Parathyroid adenoma (tissue), 2 donors: ENCODE measurements around the gene CDKL1.

Experiments
- H2AFZ ChIP-seq: fragments of 300-600 bp; sonication (generic); one replicate; pipeline ENCODE4 v1.7.0; 2017; ENCODE audit warnings: antibody characterized with exemption, mild to moderate bottlenecking
- H3K27ac ChIP-seq: fragments of 300-600 bp; sonication (generic); one replicate; pipeline ENCODE4 v1.7.0; 2017
- H3K27me3 ChIP-seq: fragments of 300-600 bp; sonication (generic); one replicate; pipeline ENCODE4 v1.7.0; 2017; ENCODE audit warnings: low read length; ENCODE audit not compliant: control insufficient read depth, insufficient read depth
- H3K36me3 ChIP-seq: fragments of 300-600 bp; sonication (generic); one replicate; pipeline ENCODE4 v1.7.0; 2017; ENCODE audit warnings: low read length; ENCODE audit not compliant: control insufficient read depth, insufficient read depth
- H3K4me1 ChIP-seq: fragments of 300-600 bp; sonication (generic); one replicate; pipeline ENCODE4 v1.7.0; 2017; ENCODE audit warnings: control low read depth
- H3K4me2 ChIP-seq: fragments of 300-600 bp; sonication (generic); one replicate; pipeline ENCODE4 v1.7.0; 2017; ENCODE audit warnings: low read length
- H3K4me3 ChIP-seq: fragments of 300-600 bp; sonication (generic); one replicate; pipeline ENCODE4 v1.7.0; 2017; ENCODE audit warnings: low read depth, low read length
- H3K79me2 ChIP-seq: fragments of 300-600 bp; sonication (generic); one replicate; pipeline ENCODE4 v1.7.0; 2017; ENCODE audit warnings: control low read depth
- H3K9ac ChIP-seq: fragments of 300-600 bp; sonication (generic); one replicate; pipeline ENCODE4 v1.7.0; 2017; ENCODE audit warnings: mild to moderate bottlenecking
- H3K9me3 ChIP-seq: fragments of 300-600 bp; sonication (generic); one replicate; pipeline ENCODE4 v1.7.0; 2017; ENCODE audit warnings: low read length; ENCODE audit not compliant: control insufficient read depth
- CTCF ChIP-seq: fragments of 300-600 bp; sonication (generic); IDR thresholded peaks from one replicate; pipeline ENCODE4 v1.7.0; 2017; ENCODE audit warnings: antibody characterized with exemption, mild to moderate bottlenecking
- donor health status: primary hyperparathyroidism.

The CDKL1 gene

GRCh38 chr14:50312734-50313054 is 84.0 kb downstream of the CDKL1 start:
- H3K4me1 ChIP-seq, result peaks cover 10% of the 10 kb centered on the region

GRCh38 chr14:50311972-50312733 is 84.5 kb downstream of the CDKL1 start, which contains the start of the genes DMAC2L and L2HGDH:
DMAC2L (plus strand) TSS chr14:50312324; CDS start chr14:50321488, 9,164 bp downstream.
L2HGDH (minus strand) TSS chr14:50312229; CDS start chr14:50312150, 79 bp downstream.
- H3K4me3 ChIP-seq, result peak within 1 kb of the TSS; percentile 73
- peak within 1 kb of the TSS; percentile 95 for H2AFZ ChIP-seq
- no peaks in the 10 kb centered on the region for H3K36me3 ChIP-seq
- H3K4me2 ChIP-seq, result peak within 1 kb of the TSS; percentile 92
- H3K79me2 ChIP-seq, result peaks cover 23% of the 10 kb centered on the region
- peaks cover 10% of the 10 kb centered on the region for H3K4me1 ChIP-seq
- no peaks in the 10 kb centered on the region for H3K9me3 ChIP-seq
- peak within 1 kb of the TSS; percentile 94 for H3K27ac ChIP-seq
- peak; percentile 0 for TF ChIP-seq CTCF
- H3K27me3 ChIP-seq, result no peaks in the 10 kb centered on the region
- peak within 1 kb of the TSS; percentile 61 for H3K9ac ChIP-seq

More at GRCh38 chr14:50312734-50313054, 84.0 kb downstream of the CDKL1 start:
- Histone ChIP-seq H3K79me2 (peaks cover 23% of the 10 kb centered on the region), H3K9me3 (no peaks in the 10 kb centered on the region), H2AFZ (peak overlapping the region; percentile 95), H3K27me3 (no peaks in the 10 kb centered on the region), H3K9ac (no peak overlapping the region), H3K4me2 (peak overlapping the region; percentile 92), H3K4me3 (peak overlapping the region; percentile 73), H3K36me3 (no peaks in the 10 kb centered on the region), H3K27ac (peak overlapping the region; percentile 94)
- no peak for TF ChIP-seq CTCF

- no peaks in the 10 kb centered on the region for H3K9me3 ChIP-seq
- peak overlapping the region; percentile 73 for H3K4me3 ChIP-seq
- peak overlapping the region; percentile 94 for H3K27ac ChIP-seq
- peak; percentile 65 for TF ChIP-seq CTCF
- H3K4me1 ChIP-seq, result peaks cover 10% of the 10 kb centered on the region
- H2AFZ ChIP-seq, result peak overlapping the region; percentile 95
- H3K27me3 ChIP-seq, result no peaks in the 10 kb centered on the region
- peak overlapping the region; percentile 92 for H3K4me2 ChIP-seq
- peaks cover 18% of the 10 kb centered on the region for H3K79me2 ChIP-seq
- H3K9ac ChIP-seq, result peak overlapping the region; percentile 44
- no peaks in the 10 kb centered on the region for H3K36me3 ChIP-seq
Measured at GRCh38 chr14:50311337-50311971, 85.2 kb downstream of the CDKL1 start.

- no peak overlapping the region for H3K9ac ChIP-seq
- no peak overlapping the region for H3K4me2 ChIP-seq
- no peak overlapping the region for H2AFZ ChIP-seq
- no peaks in the 10 kb centered on the region for H3K36me3 ChIP-seq
- TF ChIP-seq CTCF, result no peak
- H3K9me3 ChIP-seq, result no peaks in the 10 kb centered on the region
- no peak overlapping the region for H3K27ac ChIP-seq
- H3K27me3 ChIP-seq, result no peaks in the 10 kb centered on the region
- H3K79me2 ChIP-seq, result peaks cover 18% of the 10 kb centered on the region
- H3K4me1 ChIP-seq, result peaks cover 10% of the 10 kb centered on the region
- no peak overlapping the region for H3K4me3 ChIP-seq
Measured at GRCh38 chr14:50310445-50310844, 86.2 kb downstream of the CDKL1 start.
